ENCODE measurements around the gene TTC9B. TPM values are rescaled to one million over a fixed set of nuclear protein-coding genes. Genes with fewer than 3 reads are reported as not detected.

TTC9B gene
- total RNA-seq, 1 donor from 2014 or later: not detected

GRCh38 chr19:40216013-40216776, 2.0 kb downstream of the TTC9B start:
- DNase-seq (ENCODE audit: low read depth in 2 of 2): no peak

GRCh38 chr19:40214936-40215335, 3.2 kb downstream of the TTC9B start:
- no peak for DNase-seq (ENCODE audit: low read depth in 2 of 2)

GRCh38 chr19:40213882-40214570, 4.2 kb downstream of the TTC9B start:
- DNase-seq (ENCODE audit: low read depth in 2 of 2): no peak

- no peak for DNase-seq (ENCODE audit: low read depth in 2 of 2)
Measured at GRCh38 chr19:40213251-40213829, 4.8 kb downstream of the TTC9B start.

GRCh38 chr19:40210889-40211288, 7.3 kb downstream of the TTC9B start:
- no peak for DNase-seq (ENCODE audit: low read depth in 2 of 2)

- no peak for DNase-seq (ENCODE audit: low read depth in 2 of 2)
Measured at GRCh38 chr19:40208602-40209001, 9.6 kb downstream of the TTC9B start.

GRCh38 chr19:40205760-40206159, 12.4 kb downstream of the TTC9B start:
- no peak for DNase-seq (ENCODE audit: low read depth in 2 of 2)

GRCh38 chr19:40204381-40204780, 13.8 kb downstream of the TTC9B start:
- DNase-seq (ENCODE audit: low read depth in 2 of 2): no peak

GRCh38 chr19:40200341-40201099, 17.7 kb downstream of the TTC9B start:
- no peak for DNase-seq (ENCODE audit: low read depth in 2 of 2)

- no peak for DNase-seq (ENCODE audit: low read depth in 2 of 2)
Measured at GRCh38 chr19:40198272-40198990, 19.8 kb downstream of the TTC9B start.

GRCh38 chr19:40193587-40193849, 24.7 kb downstream of the TTC9B start:
- DNase-seq (ENCODE audit: low read depth in 2 of 2): no peak

GRCh38 chr19:40192758-40193586, 25.2 kb downstream of the TTC9B start:
- no peak for DNase-seq (ENCODE audit: low read depth in 2 of 2)

- peak in 1 of 2 donors; percentile 31 for DNase-seq (ENCODE audit: low read depth in 2 of 2)
Measured at GRCh38 chr19:40191836-40192646, 26.1 kb downstream of the TTC9B start.

- peak in 1 of 2 donors; percentile 64 for DNase-seq (ENCODE audit: low read depth in 2 of 2)
Measured at GRCh38 chr19:40190891-40191835, 27.0 kb downstream of the TTC9B start, which contains the start of gene MAP3K10. Gene MAP3K10 (plus strand): TSS chr19:40191426. CDS start chr19:40192032, 606 bp downstream.

GRCh38 chr19:40184273-40184672, 33.9 kb downstream of the TTC9B start:
- no peak for DNase-seq (ENCODE audit: low read depth in 2 of 2)

GRCh38 chr19:40178756-40179155, 39.4 kb downstream of the TTC9B start:
- DNase-seq (ENCODE audit: low read depth in 2 of 2): no peak

- no peak for DNase-seq (ENCODE audit: low read depth in 2 of 2)
Measured at GRCh38 chr19:40177286-40178070, 40.7 kb downstream of the TTC9B start.

- no peak for DNase-seq (ENCODE audit: low read depth in 2 of 2)
Measured at GRCh38 chr19:40175820-40176219, 42.4 kb downstream of the TTC9B start.

Measured in dermis microvascular lymphatic vessel endothelial cell (primary cell).